HepG2 (cell line): ENCODE data around the gene CBX2. TPM values are rescaled to one million over a fixed set of nuclear protein-coding genes. Genes with fewer than 3 reads are reported as not detected.
A peak's percentile ranks its signal among the peaks of the same experiment; 100 is the strongest.

Experiments
- ATRX ChIP-seq: sonication (generic); formaldehyde crosslinking; IDR thresholded peaks from 2 replicates; pipeline ENCODE4 v1.4.0; 2020; ENCODE audit warnings: missing genetic modification reagents, borderline replicate concordance
- ELF4 ChIP-seq: sonication (generic); formaldehyde crosslinking; IDR thresholded peaks from 2 replicates; pipeline ENCODE4 v1.5.0; 2020; ENCODE audit warnings: missing genetic modification reagents, mild to moderate bottlenecking, moderate library complexity, borderline replicate concordance
- FOSL2 ChIP-seq: sonication (generic); formaldehyde crosslinking; IDR thresholded peaks from 2 replicates; pipeline ENCODE4 v1.4.0; 2020; ENCODE audit warnings: missing genetic modification reagents
- NRL ChIP-seq: sonication (generic); formaldehyde crosslinking; IDR thresholded peaks from 2 replicates; pipeline ENCODE4 v1.5.0; 2020; ENCODE audit warnings: missing genetic modification reagents, mild to moderate bottlenecking, moderate library complexity, borderline replicate concordance
- SMAD9 ChIP-seq: sonication (generic); formaldehyde crosslinking; IDR thresholded peaks from 2 replicates; pipeline ENCODE4 v1.5.1; 2020; ENCODE audit warnings: mild to moderate bottlenecking, missing genetic modification reagents
- ZNF44 ChIP-seq: sonication (generic); formaldehyde crosslinking; IDR thresholded peaks from 2 replicates; pipeline ENCODE4 v1.5.1; 2020; ENCODE audit warnings: mild to moderate bottlenecking, missing genetic modification reagents
- ZNF577 ChIP-seq: sonication (generic); formaldehyde crosslinking; IDR thresholded peaks from 2 replicates; pipeline ENCODE4 v1.4.0; 2020; ENCODE audit warnings: mild to moderate bottlenecking, low read depth, missing genetic modification reagents, borderline replicate concordance
- polyA plus RNA-seq, 8 experiments: library from polyadenylated mRNA; depleted of rRNA in 3 of 8; stranded (reverse) in 7 of 8; unstranded in 1 of 8; fragments of >200 nt; fragmentation: Illumina TruSeq in 4 of 8; extraction: Trizol in 4 of 8; gene quantifications; 2 replicates each; pipeline versions ENCODE4 v1.2.1 to v1.2.3, GENCODE V29; 2011 to 2016; ENCODE audit warnings: low read depth in 4 of 8, missing spikeins in 1 of 8, mixed read lengths in 1 of 8; ENCODE audit not compliant: insufficient read depth in 1 of 8
- total RNA-seq, 5 experiments: library from RNA; depleted of rRNA; stranded (reverse); fragments of >200 nt; fragmentation: Illumina TruSeq; extraction: Trizol; gene quantifications; 2 replicates each; pipeline ENCODE4 v1.2.3, GENCODE V29; 2016; ENCODE audit warnings: low read depth in 1 of 5
- TF ChIP-seq, protein P1 (sequence below): sonication (generic); formaldehyde crosslinking; IDR thresholded peaks from 2 replicates; pipeline ENCODE4 v1.5.1; 2020; ENCODE audit warnings: mild to moderate bottlenecking, missing genetic modification reagents, borderline replicate concordance
- TF ChIP-seq, protein P2 (sequence below): sonication (generic); formaldehyde crosslinking; IDR thresholded peaks from 2 replicates; pipeline ENCODE4 v1.9.0; 2021; ENCODE audit warnings: missing genetic modification reagents, mild to moderate bottlenecking, borderline replicate concordance
- TF ChIP-seq, protein P3 (sequence below): sonication (generic); formaldehyde crosslinking; IDR thresholded peaks from 2 replicates; pipeline ENCODE4 v1.5.0; 2020; ENCODE audit warnings: mild to moderate bottlenecking, missing genetic modification reagents, borderline replicate concordance
- TF ChIP-seq, protein P4 (sequence below): sonication (generic); formaldehyde crosslinking; IDR thresholded peaks from 2 replicates; pipeline ENCODE4 v1.4.0; 2020; ENCODE audit warnings: missing genetic modification reagents, mild to moderate bottlenecking, borderline replicate concordance
- TF ChIP-seq, protein P5 (sequence below): fragments of 450-650 bp; IDR thresholded peaks from 2 replicates; pipeline ENCODE4 v1.6.1; 2017; ENCODE audit warnings: mild to moderate bottlenecking

CBX2 gene
- total and polyA plus RNA-seq, 2 of the 13 experiments (the other 11 are each of a cell fraction or from before 2014, with no cell fraction given): 14.5 to 31.1 TPM

DNA sequence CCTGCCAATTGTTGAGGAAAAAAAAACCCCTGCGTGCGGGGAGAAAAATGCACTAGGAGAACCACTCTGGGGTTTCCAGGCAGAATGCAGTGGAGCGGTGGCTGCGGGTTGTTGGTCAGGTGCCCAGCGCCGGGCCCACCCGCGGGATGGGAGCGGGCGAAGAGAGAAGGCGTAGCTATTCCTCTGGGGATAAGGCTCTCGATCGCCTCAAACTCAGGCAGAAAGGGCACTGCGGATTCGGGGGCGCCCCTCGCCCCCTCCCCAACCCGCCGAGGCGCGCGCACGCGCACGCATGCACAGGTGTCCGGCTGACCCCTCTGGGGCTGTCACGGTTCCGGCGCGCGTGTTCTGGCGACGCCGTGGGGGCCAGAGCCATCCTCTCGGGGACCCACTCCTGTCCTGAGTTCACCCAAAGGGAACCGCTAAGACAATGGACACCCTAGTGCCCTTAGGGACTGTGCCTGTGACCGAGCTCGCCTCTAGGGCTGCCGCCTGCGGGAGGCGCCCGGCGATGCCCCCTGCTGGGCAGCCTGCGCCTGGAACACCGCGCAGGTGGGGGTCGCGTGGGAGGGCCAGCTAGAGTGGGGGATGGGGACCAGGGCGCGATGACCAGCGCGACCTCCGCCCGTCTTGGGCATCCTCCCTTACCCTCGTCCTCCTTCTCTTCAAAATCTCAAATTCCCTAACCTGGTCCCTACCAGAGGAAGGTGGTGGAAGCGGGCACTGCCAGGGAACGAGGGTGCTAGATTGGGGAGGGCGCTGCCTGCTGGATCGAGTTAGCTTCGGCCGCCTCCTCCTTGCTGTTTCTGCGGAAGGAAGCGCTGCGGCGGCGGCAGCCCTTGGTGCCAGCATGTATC lies 33.3 kb downstream of the CBX2 start (continued):
- TF ChIP-seq, protein P1, sequence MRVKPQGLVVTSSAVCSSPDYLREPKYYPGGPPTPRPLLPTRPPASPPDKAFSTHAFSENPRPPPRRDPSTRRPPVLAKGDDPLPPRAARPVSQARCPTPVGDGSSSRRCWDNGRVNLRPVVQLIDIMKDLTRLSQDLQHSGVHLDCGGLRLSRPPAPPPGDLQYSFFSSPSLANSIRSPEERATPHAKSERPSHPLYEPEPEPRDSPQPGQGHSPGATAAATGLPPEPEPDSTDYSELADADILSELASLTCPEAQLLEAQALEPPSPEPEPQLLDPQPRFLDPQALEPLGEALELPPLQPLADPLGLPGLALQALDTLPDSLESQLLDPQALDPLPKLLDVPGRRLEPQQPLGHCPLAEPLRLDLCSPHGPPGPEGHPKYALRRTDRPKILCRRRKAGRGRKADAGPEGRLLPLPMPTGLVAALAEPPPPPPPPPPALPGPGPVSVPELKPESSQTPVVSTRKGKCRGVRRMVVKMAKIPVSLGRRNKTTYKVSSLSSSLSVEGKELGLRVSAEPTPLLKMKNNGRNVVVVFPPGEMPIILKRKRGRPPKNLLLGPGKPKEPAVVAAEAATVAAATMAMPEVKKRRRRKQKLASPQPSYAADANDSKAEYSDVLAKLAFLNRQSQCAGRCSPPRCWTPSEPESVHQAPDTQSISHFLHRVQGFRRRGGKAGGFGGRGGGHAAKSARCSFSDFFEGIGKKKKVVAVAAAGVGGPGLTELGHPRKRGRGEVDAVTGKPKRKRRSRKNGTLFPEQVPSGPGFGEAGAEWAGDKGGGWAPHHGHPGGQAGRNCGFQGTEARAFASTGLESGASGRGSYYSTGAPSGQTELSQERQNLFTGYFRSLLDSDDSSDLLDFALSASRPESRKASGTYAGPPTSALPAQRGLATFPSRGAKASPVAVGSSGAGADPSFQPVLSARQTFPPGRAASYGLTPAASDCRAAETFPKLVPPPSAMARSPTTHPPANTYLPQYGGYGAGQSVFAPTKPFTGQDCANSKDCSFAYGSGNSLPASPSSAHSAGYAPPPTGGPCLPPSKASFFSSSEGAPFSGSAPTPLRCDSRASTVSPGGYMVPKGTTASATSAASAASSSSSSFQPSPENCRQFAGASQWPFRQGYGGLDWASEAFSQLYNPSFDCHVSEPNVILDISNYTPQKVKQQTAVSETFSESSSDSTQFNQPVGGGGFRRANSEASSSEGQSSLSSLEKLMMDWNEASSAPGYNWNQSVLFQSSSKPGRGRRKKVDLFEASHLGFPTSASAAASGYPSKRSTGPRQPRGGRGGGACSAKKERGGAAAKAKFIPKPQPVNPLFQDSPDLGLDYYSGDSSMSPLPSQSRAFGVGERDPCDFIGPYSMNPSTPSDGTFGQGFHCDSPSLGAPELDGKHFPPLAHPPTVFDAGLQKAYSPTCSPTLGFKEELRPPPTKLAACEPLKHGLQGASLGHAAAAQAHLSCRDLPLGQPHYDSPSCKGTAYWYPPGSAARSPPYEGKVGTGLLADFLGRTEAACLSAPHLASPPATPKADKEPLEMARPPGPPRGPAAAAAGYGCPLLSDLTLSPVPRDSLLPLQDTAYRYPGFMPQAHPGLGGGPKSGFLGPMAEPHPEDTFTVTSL (CRISPR knock-in tag): no peak
- TF ChIP-seq FOSL2 (CRISPR knock-in tag) (peak; percentile 55), SMAD9 (no peak), ELF4 (no peak), ZNF44 (CRISPR knock-in tag) (no peak), ZNF577 (CRISPR knock-in tag) (no peak), ATRX (CRISPR knock-in tag) (no peak), NRL (peak; percentile 63)
- TF ChIP-seq, protein P2, sequence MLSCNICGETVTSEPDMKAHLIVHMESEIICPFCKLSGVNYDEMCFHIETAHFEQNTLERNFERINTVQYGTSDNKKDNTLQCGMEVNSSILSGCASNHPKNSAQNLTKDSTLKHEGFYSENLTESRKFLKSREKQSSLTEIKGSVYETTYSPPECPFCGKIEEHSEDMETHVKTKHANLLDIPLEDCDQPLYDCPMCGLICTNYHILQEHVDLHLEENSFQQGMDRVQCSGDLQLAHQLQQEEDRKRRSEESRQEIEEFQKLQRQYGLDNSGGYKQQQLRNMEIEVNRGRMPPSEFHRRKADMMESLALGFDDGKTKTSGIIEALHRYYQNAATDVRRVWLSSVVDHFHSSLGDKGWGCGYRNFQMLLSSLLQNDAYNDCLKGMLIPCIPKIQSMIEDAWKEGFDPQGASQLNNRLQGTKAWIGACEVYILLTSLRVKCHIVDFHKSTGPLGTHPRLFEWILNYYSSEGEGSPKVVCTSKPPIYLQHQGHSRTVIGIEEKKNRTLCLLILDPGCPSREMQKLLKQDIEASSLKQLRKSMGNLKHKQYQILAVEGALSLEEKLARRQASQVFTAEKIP (CRISPR knock-in tag): no peak
- TF ChIP-seq, protein P3, sequence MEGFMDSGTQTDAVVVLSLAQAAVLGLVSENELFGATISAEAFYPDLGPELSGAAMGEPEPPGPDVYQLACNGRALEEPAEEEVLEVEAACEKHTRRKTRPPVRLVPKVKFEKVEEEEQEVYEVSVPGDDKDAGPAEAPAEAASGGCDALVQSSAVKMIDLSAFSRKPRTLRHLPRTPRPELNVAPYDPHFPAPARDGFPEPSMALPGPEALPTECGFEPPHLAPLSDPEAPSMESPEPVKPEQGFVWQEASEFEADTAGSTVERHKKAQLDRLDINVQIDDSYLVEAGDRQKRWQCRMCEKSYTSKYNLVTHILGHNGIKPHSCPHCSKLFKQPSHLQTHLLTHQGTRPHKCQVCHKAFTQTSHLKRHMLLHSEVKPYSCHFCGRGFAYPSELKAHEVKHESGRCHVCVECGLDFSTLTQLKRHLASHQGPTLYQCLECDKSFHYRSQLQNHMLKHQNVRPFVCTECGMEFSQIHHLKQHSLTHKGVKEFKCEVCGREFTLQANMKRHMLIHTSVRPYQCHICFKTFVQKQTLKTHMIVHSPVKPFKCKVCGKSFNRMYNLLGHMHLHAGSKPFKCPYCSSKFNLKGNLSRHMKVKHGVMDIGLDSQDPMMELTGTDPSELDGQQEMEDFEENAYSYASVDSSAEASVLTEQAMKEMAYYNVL (CRISPR knock-in tag): no peak
- TF ChIP-seq, protein P4, sequence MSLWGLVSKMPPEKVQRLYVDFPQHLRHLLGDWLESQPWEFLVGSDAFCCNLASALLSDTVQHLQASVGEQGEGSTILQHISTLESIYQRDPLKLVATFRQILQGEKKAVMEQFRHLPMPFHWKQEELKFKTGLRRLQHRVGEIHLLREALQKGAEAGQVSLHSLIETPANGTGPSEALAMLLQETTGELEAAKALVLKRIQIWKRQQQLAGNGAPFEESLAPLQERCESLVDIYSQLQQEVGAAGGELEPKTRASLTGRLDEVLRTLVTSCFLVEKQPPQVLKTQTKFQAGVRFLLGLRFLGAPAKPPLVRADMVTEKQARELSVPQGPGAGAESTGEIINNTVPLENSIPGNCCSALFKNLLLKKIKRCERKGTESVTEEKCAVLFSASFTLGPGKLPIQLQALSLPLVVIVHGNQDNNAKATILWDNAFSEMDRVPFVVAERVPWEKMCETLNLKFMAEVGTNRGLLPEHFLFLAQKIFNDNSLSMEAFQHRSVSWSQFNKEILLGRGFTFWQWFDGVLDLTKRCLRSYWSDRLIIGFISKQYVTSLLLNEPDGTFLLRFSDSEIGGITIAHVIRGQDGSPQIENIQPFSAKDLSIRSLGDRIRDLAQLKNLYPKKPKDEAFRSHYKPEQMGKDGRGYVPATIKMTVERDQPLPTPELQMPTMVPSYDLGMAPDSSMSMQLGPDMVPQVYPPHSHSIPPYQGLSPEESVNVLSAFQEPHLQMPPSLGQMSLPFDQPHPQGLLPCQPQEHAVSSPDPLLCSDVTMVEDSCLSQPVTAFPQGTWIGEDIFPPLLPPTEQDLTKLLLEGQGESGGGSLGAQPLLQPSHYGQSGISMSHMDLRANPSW: no peak
- TF ChIP-seq, protein P5, sequence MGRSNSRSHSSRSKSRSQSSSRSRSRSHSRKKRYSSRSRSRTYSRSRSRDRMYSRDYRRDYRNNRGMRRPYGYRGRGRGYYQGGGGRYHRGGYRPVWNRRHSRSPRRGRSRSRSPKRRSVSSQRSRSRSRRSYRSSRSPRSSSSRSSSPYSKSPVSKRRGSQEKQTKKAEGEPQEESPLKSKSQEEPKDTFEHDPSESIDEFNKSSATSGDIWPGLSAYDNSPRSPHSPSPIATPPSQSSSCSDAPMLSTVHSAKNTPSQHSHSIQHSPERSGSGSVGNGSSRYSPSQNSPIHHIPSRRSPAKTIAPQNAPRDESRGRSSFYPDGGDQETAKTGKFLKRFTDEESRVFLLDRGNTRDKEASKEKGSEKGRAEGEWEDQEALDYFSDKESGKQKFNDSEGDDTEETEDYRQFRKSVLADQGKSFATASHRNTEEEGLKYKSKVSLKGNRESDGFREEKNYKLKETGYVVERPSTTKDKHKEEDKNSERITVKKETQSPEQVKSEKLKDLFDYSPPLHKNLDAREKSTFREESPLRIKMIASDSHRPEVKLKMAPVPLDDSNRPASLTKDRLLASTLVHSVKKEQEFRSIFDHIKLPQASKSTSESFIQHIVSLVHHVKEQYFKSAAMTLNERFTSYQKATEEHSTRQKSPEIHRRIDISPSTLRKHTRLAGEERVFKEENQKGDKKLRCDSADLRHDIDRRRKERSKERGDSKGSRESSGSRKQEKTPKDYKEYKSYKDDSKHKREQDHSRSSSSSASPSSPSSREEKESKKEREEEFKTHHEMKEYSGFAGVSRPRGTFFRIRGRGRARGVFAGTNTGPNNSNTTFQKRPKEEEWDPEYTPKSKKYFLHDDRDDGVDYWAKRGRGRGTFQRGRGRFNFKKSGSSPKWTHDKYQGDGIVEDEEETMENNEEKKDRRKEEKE: no peak
